GM18867 (cell line): ENCODE data around the gene KCND3.

Experiments used
- ATAC-seq: cut with Tn5 transposase; IDR thresholded peaks from one replicate; pipeline ENCODE4 v1.9.1; 2021; ENCODE audit warnings: mild to moderate bottlenecking, moderate library complexity; ENCODE audit not compliant: unreplicated experiment

Gene KCND3

DNA sequence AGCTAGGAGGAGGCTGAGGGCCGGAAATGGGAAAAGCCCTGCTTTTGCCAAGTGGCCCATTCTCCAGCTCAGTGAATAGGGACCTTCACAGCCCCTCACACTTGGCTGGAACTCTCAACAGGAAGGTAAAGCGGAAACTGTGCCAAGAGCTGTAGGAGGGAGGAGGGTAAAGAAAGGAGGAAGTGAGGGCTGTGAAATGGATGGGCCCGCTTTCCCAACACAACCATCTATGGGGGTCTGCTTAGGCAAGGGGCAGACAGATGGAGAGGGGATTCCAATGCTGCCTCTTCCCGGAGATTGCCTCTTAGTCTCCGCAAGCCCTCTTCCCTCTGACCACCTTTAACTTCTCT is 255.5 kb downstream of the KCND3 start:
- ATAC-seq: no peak

DNA sequence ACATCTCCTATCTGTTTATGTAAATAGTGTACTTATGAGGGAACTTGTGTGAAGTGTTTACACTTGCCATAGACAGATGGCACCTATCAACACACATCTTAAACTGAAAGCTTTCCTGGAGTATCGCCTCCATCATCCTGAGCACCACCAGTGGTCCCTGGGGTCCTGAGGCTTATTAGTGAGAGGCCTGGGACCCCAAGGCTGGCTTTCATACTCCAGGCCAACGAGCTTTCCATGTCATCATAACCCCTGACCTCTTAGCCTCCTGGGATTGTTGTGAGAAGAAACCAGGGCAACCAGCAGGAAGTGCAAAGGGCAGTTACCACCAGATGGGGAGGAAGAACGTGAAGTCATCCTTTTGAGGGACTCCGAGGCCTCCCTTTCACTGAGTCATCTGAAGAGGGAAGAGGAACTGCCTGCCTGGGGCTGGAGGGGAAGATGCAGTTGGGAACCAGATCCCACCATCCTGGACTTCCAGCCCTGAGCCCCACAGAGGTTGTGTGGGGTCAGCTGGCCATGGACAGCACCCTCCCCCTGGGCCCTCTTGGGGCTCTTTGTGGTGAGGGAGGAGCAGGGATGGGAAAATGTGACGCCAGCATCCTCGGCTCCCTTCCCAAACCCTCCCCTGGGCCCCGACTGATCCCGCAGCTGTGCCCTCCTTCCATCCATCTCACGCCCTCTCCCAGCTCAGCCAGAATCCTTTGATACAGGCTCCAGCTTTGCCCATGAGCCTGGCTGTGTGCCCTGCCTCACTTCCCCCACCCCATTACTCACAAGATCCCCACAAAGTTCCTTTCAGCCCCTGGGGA is 256.1 kb downstream of the KCND3 start:
- ATAC-seq: no peak

DNA sequence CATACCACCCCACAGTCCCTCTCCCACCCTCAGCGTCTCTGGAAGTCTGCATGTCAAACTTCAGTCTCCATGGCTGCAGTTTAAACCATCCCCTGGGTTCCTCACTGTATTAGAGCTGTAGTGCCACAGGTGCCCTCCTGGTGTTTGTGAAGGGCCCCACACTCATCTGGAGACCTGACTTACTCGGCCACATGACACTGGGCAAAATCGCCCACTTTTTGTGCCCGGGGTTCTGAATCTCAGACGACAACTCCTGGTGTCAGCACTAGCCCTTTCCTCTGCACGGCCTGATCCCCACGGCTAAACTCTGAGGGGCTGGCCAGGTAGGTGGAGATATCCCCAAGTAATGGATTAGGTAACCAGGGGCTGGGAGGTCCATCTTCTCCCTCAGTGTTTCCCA is 256.8 kb downstream of the KCND3 start:
- no peak for ATAC-seq

DNA sequence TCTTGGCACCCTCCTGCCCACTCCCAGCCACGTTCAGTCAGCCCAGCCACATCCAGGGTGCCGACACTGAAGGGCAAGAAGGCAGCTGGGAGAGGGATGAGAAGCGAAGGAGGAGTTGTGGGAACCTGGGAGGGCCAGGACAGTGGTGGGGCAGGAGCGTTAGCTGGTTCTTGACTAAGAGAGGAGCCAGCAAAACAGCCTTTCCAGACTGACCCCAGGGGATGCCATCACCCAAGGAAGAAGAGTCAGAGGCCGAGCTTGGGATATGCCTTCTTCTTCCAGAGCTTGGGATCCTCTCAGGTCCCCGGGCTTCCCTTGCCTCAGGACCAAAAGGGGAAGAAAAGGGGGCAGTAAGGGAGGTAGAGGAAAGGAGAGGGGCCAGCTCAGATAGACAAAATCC is 257.5 kb downstream of the KCND3 start:
- ATAC-seq: no peak

DNA sequence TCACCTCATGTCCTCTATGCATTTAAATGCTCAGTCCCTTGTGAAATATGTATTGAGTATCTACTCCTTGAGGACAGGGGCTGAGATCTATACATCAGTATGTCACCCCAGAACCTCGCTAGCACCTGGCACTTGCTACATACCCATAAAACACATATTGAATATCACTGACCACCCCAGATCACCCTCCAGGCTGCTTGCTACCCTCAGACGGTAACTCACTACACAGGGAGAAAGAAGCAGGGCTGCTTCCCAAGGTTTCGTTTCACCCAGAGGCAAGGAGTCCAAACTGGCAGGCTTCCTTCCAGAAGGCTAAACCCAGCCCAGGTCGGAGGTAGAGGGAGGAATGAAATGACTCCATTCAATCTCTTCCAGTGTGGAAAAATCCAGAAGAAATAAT is 258.8 kb downstream of the KCND3 start:
- ATAC-seq: no peak

DNA sequence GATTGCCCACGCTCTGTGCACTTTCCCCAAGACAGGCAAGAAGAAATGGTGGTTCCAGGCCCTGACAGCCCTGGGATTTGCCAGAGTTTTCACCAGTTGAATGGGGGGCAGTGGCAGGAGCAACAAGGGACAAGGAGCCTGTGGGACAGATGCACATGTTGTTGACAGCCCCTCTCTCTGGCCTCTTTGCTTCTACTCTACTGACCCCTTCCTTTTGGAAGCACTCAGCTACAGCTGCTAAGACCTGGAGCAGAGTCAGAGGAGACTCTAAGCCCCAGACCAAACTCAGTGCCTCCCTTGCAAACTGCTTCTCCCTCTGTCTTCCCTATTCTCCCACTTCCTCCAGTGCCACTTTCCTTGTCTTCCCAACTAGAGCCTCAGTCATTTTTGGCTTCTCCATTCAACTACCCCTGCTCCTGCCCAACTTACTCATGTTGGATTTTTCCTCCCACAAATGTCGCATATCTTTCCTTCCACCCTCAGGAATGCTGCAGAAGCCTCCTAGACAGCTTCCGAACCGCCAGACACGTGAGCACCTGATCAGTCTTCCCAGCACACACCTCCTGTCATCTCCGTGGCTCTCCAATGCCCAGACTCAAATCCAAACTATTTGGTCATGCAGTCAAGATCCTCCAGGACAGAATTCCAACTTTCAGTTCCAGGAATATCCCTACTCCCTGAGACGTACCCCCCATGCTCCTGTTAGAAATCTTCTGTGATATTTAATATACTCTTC is 259.4 kb downstream of the KCND3 start:
- ATAC-seq: no peak

DNA sequence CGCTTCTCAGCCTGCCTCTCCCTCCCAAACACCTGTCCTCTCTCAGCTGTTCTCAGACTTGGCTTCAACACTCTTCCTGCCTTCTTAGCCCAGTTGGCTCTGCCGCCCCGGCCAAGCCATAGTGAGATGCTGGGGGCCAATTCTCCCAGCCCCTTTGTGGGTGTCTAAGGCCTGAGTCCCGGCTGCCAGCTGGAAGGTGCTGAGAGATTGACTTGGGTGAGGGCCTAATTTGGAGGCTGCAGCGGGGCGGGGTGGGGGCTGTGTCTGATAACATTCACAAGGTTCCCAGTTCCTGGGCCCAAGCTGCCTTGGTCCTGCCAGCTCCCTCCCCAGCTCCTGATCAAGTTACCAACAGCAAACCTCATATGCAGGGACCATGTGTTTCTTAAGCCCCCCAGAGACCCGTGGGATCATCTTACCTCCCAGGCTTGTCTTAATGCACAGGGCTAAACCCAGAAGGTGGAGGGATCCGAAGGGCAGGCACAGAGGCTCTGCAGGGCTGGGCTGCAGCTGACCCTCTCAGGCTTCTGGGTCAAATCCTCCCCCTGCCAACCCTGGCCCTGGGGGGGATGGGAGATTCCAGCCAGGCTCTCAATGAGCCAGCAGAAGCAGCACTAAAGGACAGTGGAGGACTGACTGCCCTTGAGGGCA is 260.1 kb downstream of the KCND3 start:
- no peak for ATAC-seq

DNA sequence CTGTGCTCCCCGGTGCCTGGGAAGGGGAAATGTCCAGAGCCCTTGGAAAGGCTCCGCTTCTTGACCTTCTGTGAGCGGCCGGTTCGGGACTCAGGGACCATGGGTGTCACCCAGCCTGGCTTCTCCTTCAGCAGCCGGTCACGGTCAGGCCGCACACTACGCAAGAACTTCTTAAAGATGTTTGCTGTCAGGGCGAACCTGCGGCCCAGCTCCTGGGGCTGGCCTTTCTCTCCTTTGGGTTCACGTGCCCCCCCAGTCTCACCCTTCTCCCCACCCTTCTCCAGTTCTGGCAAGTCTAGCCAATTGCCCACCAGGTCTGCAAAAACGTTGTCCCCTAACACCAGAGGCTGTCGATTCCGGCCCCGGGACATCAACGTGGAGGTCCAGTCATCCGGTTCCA is 262.4 kb downstream of the KCND3 start:
- no peak for ATAC-seq

DNA sequence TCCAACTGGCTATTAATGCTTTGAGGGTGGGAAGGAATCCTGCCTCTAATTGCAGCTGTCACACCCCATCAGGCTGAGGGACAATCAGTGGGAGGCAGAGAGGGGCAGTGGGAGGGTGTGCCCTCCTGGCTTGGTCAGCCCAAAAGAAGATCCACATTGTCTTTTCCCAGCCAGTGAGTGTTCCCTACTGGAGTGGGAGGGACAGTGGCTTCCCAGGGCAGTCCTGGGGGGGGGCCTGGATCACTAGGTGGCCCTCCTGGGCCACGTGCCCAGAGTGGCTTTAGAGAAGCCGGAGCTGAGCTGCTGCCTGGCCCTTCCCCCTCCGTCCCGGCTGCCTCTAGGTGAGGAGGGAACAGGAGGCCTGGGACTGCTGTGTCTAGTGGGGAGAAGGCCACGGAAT is 264.3 kb downstream of the KCND3 start:
- ATAC-seq: no peak

DNA sequence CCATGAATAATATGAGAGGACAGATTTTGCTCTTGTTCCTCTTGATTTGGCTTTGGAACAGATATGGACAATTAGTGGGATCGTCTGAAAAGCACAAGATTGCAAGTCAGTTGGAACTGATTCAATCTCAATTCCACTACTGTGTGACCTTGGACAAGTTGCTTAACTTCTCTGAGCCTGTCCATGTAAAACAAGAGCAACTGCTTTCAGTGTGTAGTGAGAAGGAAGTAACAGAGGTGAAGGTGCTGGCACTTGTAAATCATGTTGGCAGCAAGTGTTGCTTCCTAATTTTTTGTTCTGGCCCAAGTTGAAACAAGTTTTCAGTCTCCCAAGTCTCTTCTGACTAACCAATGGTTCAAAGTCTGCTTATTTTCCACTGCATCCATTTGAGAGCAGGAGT is 265.6 kb downstream of the KCND3 start:
- no peak for ATAC-seq

DNA sequence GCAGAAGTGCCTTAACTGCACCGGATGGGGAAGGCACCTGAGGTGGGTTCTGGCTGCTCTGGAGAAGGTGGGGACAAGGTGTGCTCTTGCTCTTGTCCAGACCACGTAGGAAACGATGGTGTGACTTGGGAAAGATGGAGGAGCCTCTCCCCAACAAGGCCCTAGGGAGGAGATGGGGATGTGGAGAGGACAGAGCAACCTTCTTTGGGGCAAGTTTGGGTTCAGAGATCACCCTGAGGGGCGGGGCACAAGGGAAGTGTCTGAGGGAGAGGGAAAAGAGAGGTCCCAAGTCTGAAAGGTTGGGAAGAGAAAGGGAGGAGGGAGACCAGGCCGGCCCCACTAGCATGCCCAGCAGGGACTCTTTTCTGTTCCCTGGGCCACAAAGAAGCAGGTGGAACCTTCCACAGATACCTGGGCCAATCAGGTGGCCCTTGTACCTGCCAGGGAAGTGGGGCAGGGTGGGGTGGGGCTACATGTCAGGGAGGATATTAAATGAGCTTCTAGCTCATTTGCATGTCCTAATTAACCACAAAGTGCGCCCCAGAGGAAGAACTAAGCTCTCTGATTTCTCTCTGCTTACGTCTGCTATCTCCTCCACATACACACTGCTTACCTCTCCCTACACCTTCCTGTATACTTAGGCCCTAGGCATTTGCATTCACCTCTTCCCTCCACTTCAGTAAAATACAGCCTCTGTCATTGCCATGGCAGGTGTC is 266.2 kb downstream of the KCND3 start:
- ATAC-seq: no peak

DNA sequence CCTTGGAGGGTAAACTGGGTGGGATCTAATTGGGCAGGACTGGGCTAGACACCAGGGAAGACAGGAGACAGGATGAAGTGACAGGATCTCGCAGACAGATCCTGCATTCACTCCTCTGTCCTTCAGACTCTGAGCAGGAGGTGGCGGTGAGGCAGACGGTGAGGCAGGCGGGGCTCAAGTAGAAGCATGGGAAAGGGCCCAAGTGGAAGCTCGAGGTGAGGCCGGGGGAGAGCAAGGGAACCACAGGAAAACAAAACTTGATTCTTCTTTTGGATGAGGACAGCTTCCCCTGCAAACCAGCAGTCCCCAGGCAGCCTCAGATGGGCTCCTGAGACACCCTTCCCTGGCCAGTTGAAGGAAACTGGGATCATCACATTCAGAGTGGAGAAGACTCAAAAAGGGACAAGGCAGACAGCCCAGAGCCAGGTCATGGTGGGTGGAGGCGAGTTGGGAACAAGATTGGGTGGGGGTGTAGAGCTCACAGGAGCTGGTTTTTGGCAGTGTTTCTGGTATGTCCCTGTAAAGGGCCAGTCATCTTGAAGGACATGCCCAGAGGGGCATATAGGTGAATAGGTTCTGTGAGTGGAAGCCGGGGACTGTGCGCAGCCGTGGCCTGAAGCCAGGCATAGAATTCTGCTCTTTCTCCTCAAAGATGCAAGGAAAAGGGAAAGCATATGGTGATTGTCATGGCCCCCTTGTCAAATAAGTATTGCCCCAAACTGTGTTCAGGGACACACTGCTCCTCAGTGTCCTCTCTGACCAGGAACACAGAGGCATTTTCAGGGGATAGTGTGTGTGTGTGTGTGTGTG is 268.3 kb downstream of the KCND3 start:
- no peak for ATAC-seq
